Measurements from ENCODE around the gene B9D2. TPM values are rescaled to one million over a fixed set of nuclear protein-coding genes. Genes with fewer than 3 reads are reported as not detected.

B9D2 gene
- polyA plus RNA-seq, 3 donors = 12.2 to 32.5 (median 25.1) TPM

DNA sequence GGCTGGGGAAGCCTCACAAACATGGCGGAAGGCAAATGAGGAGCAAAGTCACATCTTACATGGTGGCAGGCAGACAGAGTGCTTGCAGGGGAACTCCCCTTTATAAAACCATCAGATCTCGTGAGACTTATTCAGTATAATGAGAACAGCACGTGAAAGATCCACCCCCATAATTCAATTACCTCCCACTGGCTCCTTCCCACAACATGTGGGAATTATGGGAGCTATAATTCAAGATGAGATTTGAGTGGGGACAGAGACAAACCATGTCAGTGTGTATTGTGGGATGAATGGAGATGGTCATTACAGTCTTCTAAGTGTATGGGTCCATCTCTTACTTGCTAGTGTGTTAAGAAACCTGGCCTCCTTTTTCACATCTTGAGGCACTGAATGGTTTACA is 38.1 kb upstream of the B9D2 start:
- H3K9me3 ChIP-seq (replicated peaks in 1 of 2; ENCODE audit: control insufficient read depth in 1 of 2, insufficient read depth in 1 of 2, low read length in 2 of 2) = no peaks in the 10 kb centered on the region
- TF ChIP-seq, protein P1, sequence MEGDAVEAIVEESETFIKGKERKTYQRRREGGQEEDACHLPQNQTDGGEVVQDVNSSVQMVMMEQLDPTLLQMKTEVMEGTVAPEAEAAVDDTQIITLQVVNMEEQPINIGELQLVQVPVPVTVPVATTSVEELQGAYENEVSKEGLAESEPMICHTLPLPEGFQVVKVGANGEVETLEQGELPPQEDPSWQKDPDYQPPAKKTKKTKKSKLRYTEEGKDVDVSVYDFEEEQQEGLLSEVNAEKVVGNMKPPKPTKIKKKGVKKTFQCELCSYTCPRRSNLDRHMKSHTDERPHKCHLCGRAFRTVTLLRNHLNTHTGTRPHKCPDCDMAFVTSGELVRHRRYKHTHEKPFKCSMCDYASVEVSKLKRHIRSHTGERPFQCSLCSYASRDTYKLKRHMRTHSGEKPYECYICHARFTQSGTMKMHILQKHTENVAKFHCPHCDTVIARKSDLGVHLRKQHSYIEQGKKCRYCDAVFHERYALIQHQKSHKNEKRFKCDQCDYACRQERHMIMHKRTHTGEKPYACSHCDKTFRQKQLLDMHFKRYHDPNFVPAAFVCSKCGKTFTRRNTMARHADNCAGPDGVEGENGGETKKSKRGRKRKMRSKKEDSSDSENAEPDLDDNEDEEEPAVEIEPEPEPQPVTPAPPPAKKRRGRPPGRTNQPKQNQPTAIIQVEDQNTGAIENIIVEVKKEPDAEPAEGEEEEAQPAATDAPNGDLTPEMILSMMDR (IDR thresholded peaks at IDR 0.05) = no peak
- no peak overlapping the region for H3K9ac ChIP-seq (ENCODE audit: insufficient read depth, low read length, poor library complexity, severe bottlenecking)
- peaks cover 84% of the 10 kb centered on the region for H3K79me2 ChIP-seq (ENCODE audit: insufficient read depth, low read length)
- H4K20me1 ChIP-seq (ENCODE audit: insufficient read depth, low read length) = peaks cover 7% of the 10 kb centered on the region
- Mint-ChIP-seq H3K4me3 (no peak overlapping the region), H3K36me3 (peaks cover 16 to 34% of the 10 kb centered on the region in 2 donors), H3K4me1 (peaks cover 44% of the 10 kb centered on the region), H3K9me3 (no peaks in the 10 kb centered on the region), H3K27ac (peak overlapping the region in 1 of 7 donors; percentile 26), H3K27me3 (ENCODE audit: low read depth in 3 of 3) (no peaks in the 10 kb centered on the region)
- H3K36me3 ChIP-seq (replicated peaks in 1 of 2; ENCODE audit: control insufficient read depth in 1 of 2, insufficient read depth in 2 of 2, low read length in 2 of 2) = peaks cover 11 to 26% of the 10 kb centered on the region in 2 donors
- peaks cover 35 to 36% of the 10 kb centered on the region in 2 donors for H3K4me1 ChIP-seq (ENCODE audit: control insufficient read depth in 1 of 2, insufficient read depth in 2 of 2, low read length in 2 of 2)
- H2AFZ ChIP-seq (ENCODE audit: insufficient read depth, low read depth, low read length, poor library complexity, severe bottlenecking) = no peak overlapping the region
- H3K27ac ChIP-seq (ENCODE audit: low read depth in 1 of 2, low read length in 2 of 2) = no peak overlapping the region
- DNase-seq = no peak
- WGBS (ENCODE audit: insufficient coverage) = no CpG with 5 or more reads among the region's 3 CpGs
- H3K27me3 ChIP-seq (ENCODE audit: control insufficient read depth in 2 of 2, insufficient read depth in 2 of 2, low read length in 2 of 2) = no peaks in the 10 kb centered on the region
- H3K4me3 ChIP-seq (replicated peaks in 1 of 3; ENCODE audit: low read depth in 2 of 3, low read length in 3 of 3) = no peak overlapping the region
- H3K4me2 ChIP-seq (replicated peaks; ENCODE audit: extremely low read depth, low read length, poor library complexity, severe bottlenecking) = no peak overlapping the region
- intact Hi-C loops (cut with micrococcal nuclease) = no loop called here

DNA sequence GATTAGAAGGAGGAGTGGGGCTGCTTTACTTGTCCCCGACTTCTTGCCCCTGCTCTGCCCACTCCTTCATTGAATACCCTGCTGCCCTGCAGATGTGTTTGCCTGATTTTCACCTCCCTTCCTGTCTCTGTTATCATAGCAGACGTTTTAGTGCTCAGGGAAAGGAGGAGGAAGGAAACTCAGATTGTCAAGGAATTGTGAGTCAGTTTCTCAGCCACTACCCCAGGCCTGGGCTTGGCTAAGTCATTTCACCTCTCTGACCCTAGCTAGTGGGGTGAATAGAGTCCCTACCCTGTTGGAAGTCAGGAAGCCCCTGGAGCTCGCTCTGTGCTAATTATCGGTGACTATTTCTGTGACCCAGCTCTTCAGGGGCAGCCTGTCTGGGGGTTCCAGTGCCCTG is 37.5 kb upstream of the B9D2 start:
- H3K9me3 ChIP-seq (replicated peaks in 1 of 2; ENCODE audit: control insufficient read depth in 1 of 2, insufficient read depth in 1 of 2, low read length in 2 of 2) = no peaks in the 10 kb centered on the region
- H3K9ac ChIP-seq (ENCODE audit: insufficient read depth, low read length, poor library complexity, severe bottlenecking) = no peak overlapping the region
- H3K4me3 ChIP-seq (replicated peaks in 1 of 3; ENCODE audit: low read depth in 2 of 3, low read length in 3 of 3) = no peak overlapping the region
- peaks cover 7% of the 10 kb centered on the region for H4K20me1 ChIP-seq (ENCODE audit: insufficient read depth, low read length)
- peak overlapping the region in 1 of 2 donors; percentile 11 for H3K27ac ChIP-seq (ENCODE audit: low read depth in 1 of 2, low read length in 2 of 2)
- H3K4me2 ChIP-seq (replicated peaks; ENCODE audit: extremely low read depth, low read length, poor library complexity, severe bottlenecking) = no peak overlapping the region
- peaks cover 15 to 34% of the 10 kb centered on the region in 2 donors for H3K36me3 Mint-ChIP-seq
- H3K79me2 ChIP-seq (ENCODE audit: insufficient read depth, low read length) = peaks cover 88% of the 10 kb centered on the region
- no peak for DNase-seq
- peaks cover 11 to 26% of the 10 kb centered on the region in 2 donors for H3K36me3 ChIP-seq (replicated peaks in 1 of 2; ENCODE audit: control insufficient read depth in 1 of 2, insufficient read depth in 2 of 2, low read length in 2 of 2)
- intact Hi-C loops (cut with micrococcal nuclease) = no loop called here
- H3K4me3 Mint-ChIP-seq = no peak overlapping the region
- no peaks in the 10 kb centered on the region for H3K9me3 Mint-ChIP-seq
- TF ChIP-seq, protein P1 (IDR thresholded peaks at IDR 0.05) = no peak
- no CpG with 5 or more reads among the region's 4 CpGs for WGBS (ENCODE audit: insufficient coverage)
- peaks cover 32 to 34% of the 10 kb centered on the region in 2 donors for H3K4me1 ChIP-seq (ENCODE audit: control insufficient read depth in 1 of 2, insufficient read depth in 2 of 2, low read length in 2 of 2)
- peaks cover 40% of the 10 kb centered on the region for H3K4me1 Mint-ChIP-seq
- H3K27ac Mint-ChIP-seq = peak overlapping the region in 3 of 7 donors; percentile 9 to 79 (median 59)
- H3K27me3 ChIP-seq (ENCODE audit: control insufficient read depth in 2 of 2, insufficient read depth in 2 of 2, low read length in 2 of 2) = no peaks in the 10 kb centered on the region
- H3K27me3 Mint-ChIP-seq (ENCODE audit: low read depth in 3 of 3) = no peaks in the 10 kb centered on the region
- H2AFZ ChIP-seq (ENCODE audit: insufficient read depth, low read depth, low read length, poor library complexity, severe bottlenecking) = no peak overlapping the region
